T-helper 2 cell treated with Interferon-gamma antibody and Interleukin-4, amounts not matched to agents 5 μg/mL and 100 μg/mL, for 36 hours (primary cell): Measurements from ENCODE around the gene BACE1.

Experiments
- DNase-seq: peaks from one replicate; pipeline ENCODE4 v3.0.0; 2021; ENCODE audit warnings: low spot score
- H3K27ac Mint-ChIP-seq: one replicate; pipeline ENCODE4 v1.8.0; 2021; ENCODE audit warnings: mild to moderate bottlenecking, mixed read lengths
- H3K27me3 Mint-ChIP-seq: one replicate; pipeline ENCODE4 v1.8.0; 2021; ENCODE audit warnings: low read depth, mixed read lengths
- H3K36me3 Mint-ChIP-seq: one replicate; pipeline ENCODE4 v1.8.0; 2021; ENCODE audit warnings: low read depth, mixed read lengths
- H3K4me1 Mint-ChIP-seq: one replicate; pipeline ENCODE4 v1.8.0; 2021; ENCODE audit warnings: low read depth, mixed read lengths
- H3K4me3 Mint-ChIP-seq: one replicate; pipeline ENCODE4 v1.8.0; 2022; ENCODE audit warnings: mild to moderate bottlenecking, moderate library complexity, mixed read lengths
- H3K9me3 Mint-ChIP-seq: one replicate; pipeline ENCODE4 v1.8.0; 2021; ENCODE audit warnings: mixed read lengths

BACE1 gene

GRCh38 chr11:117248341-117248740 lies 67.7 kb downstream of the BACE1 start:
- Mint-ChIP-seq H3K27ac (no peak overlapping the region), H3K4me3 (no peak overlapping the region), H3K27me3 (no peaks in the 10 kb centered on the region), H3K4me1 (peaks cover 2% of the 10 kb centered on the region), H3K9me3 (no peaks in the 10 kb centered on the region), H3K36me3 (peaks cover 26% of the 10 kb centered on the region)
- DNase-seq: no peak

GRCh38 chr11:117239295-117239694 lies 76.8 kb downstream of the BACE1 start:
- Mint-ChIP-seq H3K27ac (no peak overlapping the region), H3K4me3 (no peak overlapping the region), H3K36me3 (peaks cover 17% of the 10 kb centered on the region), H3K4me1 (peaks cover 2% of the 10 kb centered on the region), H3K9me3 (no peaks in the 10 kb centered on the region), H3K27me3 (no peaks in the 10 kb centered on the region)
- no peak for DNase-seq

GRCh38 chr11:117238221-117238620 lies 77.8 kb downstream of the BACE1 start:
- H3K27ac Mint-ChIP-seq: no peak overlapping the region
- H3K27me3 Mint-ChIP-seq: no peaks in the 10 kb centered on the region
- H3K9me3 Mint-ChIP-seq: no peaks in the 10 kb centered on the region
- H3K4me1 Mint-ChIP-seq: peaks cover 12% of the 10 kb centered on the region
- H3K4me3 Mint-ChIP-seq: no peak overlapping the region
- H3K36me3 Mint-ChIP-seq: peaks cover 14% of the 10 kb centered on the region
- no peak for DNase-seq
